Pancreas (tissue), 10 donors: ENCODE results near the gene ARMCX4. TPM values are rescaled to one million over a fixed set of nuclear protein-coding genes. Genes with fewer than 3 reads are reported as not detected.

ENCODE experiments used
- ATAC-seq, 4 donors: fragments of 200-7000 bp; cut with Tn5 transposase; one replicate each; pipeline versions ENCODE4 v1.8.0 to v1.9.1; 2020; ENCODE audit warnings: mild to moderate bottlenecking in 4 of 4, moderate library complexity in 4 of 4
- DNase-seq, 6 donors: peaks; one replicate each; pipeline ENCODE4 v3.0.0-alpha.2; 2020
- FAIRE-seq: peaks from 2 replicates; lab custom pipeline; 2012; peaks lifted over from hg19 to GRCh38; lab: Jason Lieb, UNC
- H3K27ac ChIP-seq, 4 donors: fragments of 200-600 bp; sonication (generic); 1 replicate in 3 of 4; 2 replicates in 1 of 4; pipeline versions ENCODE4 v1.5.0 to v1.8.0; 2020
- H3K27me3 ChIP-seq, 4 donors: fragments of 200-600 bp; one replicate each; pipeline ENCODE4 v1.8.0; 2021
- H3K36me3 ChIP-seq, 3 donors: fragments of 200-600 bp; sonication (generic) in 1 of 3; one replicate each; pipeline versions ENCODE4 v1.5.0 to v1.8.0; 2020 to 2021
- H3K4me1 ChIP-seq, 3 donors: fragments of 200-600 bp; one replicate each; pipeline ENCODE4 v1.8.0; 2021
- H3K4me3 ChIP-seq, 4 donors: fragments of 200-600 bp; sonication (generic) in 2 of 4; one replicate each; pipeline versions ENCODE4 v1.5.0 to v1.8.0; 2020 to 2021
- H3K9me3 ChIP-seq, 4 donors: fragments of 200-600 bp; one replicate each; pipeline ENCODE4 v1.8.0; 2021
- WGBS, 2 donors: extraction: QIAGEN DNeasy Blood & Tissue Kit; methylation state at CpG; one replicate each; pipeline ENCODE4 v1.1.7; 2013; 5-methylcytosine and 5-hydroxymethylcytosine counted together
- intact Hi-C, 3 donors: fragments of 100-400 bp; cut with DNase I; formaldehyde crosslinking; loops; one replicate each; pipeline versions ENCODE4 v1.11.1 to v1.14.2; 2022
- polyA plus RNA-seq, 2 donors: library from polyadenylated mRNA; stranded (reverse); fragments of 200-250 nt; gene quantifications; one replicate each; pipeline ENCODE4 v1.2.3, GENCODE V29; 2013
- total RNA-seq, 6 donors: library from RNA; stranded (reverse); fragmentation: NEBNext Ultra II Directional in 4 of 6; extraction: Animal tissue kit (Norgen Biotek cat#: 25700) in 4 of 6; gene quantifications; one replicate each; pipeline versions ENCODE4 v1.2.1 to v1.2.4, GENCODE V29; 2021 to 2023
- TF ChIP-seq, protein P1 (sequence below), 4 donors: fragments of 200-600 bp; sonication (generic) in 3 of 4; IDR thresholded peaks; one replicate each; pipeline versions ENCODE4 v1.5.0 to v1.8.0; 2021; ENCODE audit warnings: antibody characterized with exemption in 4 of 4
- donor health status: healthy with polysubstance abuse.
- donor health status: DM: no; HTN: no; CAD: no; lungs with moderate emphysema.
- donor health status: DM: no; HTN: no; CAD: no.
- donor health status: control.
- donor health status: control.
- donor health status: Bipolar disorder and iron deficiency.
- donor health status: DM: yes; HTN: yes; CAD: no.
- donor health status: DM: no; HTN: no; CAD: no.
- donor health status: DM: no; HTN: no; CAD: no.
- donor health status: DM: yes; HTN: yes; CAD: no.

The ARMCX4 gene
- total and polyA plus RNA-seq, 8 donors = 3.2 to 13.5 (median 7.4) TPM

DNA sequence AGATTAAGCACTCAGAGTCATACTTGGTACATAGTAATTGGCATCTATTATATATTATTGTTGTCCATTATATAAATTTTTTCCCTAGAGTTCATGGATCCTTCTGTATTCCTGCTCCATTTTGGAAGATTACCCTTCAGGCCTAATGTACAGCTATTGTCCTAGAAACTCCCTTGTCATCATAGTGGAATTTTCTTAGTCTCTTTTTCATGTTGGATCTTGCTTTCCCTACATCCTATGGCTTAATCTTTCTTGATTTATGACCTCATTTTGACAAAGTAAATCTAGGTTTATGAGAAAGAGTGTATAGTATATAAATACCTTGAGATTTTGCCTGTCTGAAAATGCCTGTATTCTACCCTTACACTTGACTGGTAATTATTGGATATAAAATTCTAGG, 22.1 kb downstream of the ARMCX4 start:
- Histone ChIP-seq H3K4me1 (no peaks in the 10 kb centered on the region), H3K27ac (no peak overlapping the region), H3K27me3 (no peaks in the 10 kb centered on the region), H3K9me3 (no peaks in the 10 kb centered on the region), H3K36me3 (no peaks in the 10 kb centered on the region), H3K4me3 (no peak overlapping the region)
- ATAC-seq (no peak), DNase-seq (no peak), FAIRE-seq (peak; percentile 37)
- TF ChIP-seq, protein P1, sequence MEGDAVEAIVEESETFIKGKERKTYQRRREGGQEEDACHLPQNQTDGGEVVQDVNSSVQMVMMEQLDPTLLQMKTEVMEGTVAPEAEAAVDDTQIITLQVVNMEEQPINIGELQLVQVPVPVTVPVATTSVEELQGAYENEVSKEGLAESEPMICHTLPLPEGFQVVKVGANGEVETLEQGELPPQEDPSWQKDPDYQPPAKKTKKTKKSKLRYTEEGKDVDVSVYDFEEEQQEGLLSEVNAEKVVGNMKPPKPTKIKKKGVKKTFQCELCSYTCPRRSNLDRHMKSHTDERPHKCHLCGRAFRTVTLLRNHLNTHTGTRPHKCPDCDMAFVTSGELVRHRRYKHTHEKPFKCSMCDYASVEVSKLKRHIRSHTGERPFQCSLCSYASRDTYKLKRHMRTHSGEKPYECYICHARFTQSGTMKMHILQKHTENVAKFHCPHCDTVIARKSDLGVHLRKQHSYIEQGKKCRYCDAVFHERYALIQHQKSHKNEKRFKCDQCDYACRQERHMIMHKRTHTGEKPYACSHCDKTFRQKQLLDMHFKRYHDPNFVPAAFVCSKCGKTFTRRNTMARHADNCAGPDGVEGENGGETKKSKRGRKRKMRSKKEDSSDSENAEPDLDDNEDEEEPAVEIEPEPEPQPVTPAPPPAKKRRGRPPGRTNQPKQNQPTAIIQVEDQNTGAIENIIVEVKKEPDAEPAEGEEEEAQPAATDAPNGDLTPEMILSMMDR (IDR thresholded peaks at IDR 0.05) = no peak
- intact Hi-C loops = no loop called here

DNA sequence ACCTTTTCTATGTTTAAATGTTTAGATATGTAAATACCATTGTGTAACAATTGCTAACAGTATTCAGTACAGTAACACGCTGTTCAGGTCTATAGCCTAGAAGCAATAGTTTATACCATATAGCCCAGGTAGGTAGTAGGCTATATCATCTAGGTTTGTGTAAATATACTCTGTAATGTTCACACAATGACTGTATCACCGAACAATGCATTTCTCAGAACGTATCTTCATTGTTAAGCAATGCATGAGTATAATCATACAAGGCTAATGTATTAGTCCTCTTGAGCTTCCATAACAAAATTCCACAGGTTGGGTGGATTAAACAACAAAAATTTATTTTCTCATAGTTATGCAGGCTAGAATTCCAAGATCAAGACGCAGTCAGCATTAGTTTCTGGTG, 22.7 kb downstream of the ARMCX4 start:
- Histone ChIP-seq H3K4me1 (no peaks in the 10 kb centered on the region), H3K4me3 (no peak overlapping the region), H3K27ac (no peak overlapping the region), H3K36me3 (no peaks in the 10 kb centered on the region), H3K9me3 (no peaks in the 10 kb centered on the region), H3K27me3 (no peaks in the 10 kb centered on the region)
- DNase-seq (no peak), FAIRE-seq (no peak), ATAC-seq (no peak)
- TF ChIP-seq, protein P1 (IDR thresholded peaks at IDR 0.05) = no peak
- intact Hi-C loops = no loop called here
- 73 to 94% methylated on average over 4 of the region's 4 CpGs for WGBS, 2 donors

DNA sequence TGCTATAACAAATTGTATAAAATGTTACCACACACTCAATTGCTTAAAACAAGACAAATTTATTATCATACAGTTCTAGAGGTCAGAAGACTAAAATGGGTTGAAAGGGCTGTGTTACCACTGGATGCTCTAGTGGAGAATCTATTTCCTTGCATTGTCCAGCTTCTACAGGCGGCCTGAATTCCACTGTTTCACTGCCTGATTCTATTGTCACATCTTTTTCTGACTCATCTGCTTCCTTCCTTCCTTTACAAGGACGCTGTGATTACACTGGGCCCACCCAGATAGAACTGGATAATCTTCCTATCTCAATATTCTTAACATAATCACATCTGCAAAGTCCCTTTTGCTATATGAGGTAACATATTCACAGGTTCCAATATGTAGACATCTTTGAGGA, 45.7 kb downstream of the ARMCX4 start:
- Histone ChIP-seq H3K4me1 (no peaks in the 10 kb centered on the region), H3K4me3 (no peak overlapping the region), H3K9me3 (no peaks in the 10 kb centered on the region), H3K27ac (no peak overlapping the region), H3K36me3 (no peaks in the 10 kb centered on the region), H3K27me3 (no peaks in the 10 kb centered on the region)
- TF ChIP-seq, protein P1 (IDR thresholded peaks at IDR 0.05) = no peak
- 48 to 84% methylated on average over 2 of the region's 2 CpGs for WGBS, 2 donors
- FAIRE-seq (no peak), DNase-seq (no peak), ATAC-seq (no peak)
- intact Hi-C loops = no loop called here

Other genes starting within 250 kb of the ARMCX4 start
- gene TAF7L, start 194.1 kb upstream of the ARMCX4 start, total RNA-seq = under 1 TPM in 1 of 6 donors, not detected in 5; 0.08 TPM
- gene TAF7L, start 194.1 kb upstream of the ARMCX4 start, polyA plus RNA-seq = under 1 TPM in 1 of 2 donors, not detected in 1; 0.05 TPM
- 1 to 10 TPM; 2.7 to 6.5 (median 5.7) TPM for gene TIMM8A, start 136.7 kb upstream of the ARMCX4 start, total RNA-seq
- 1 to 10 TPM; 2.0 to 3.2 TPM for gene TIMM8A, start 136.7 kb upstream of the ARMCX4 start, polyA plus RNA-seq
- 1 to 10 TPM in 3 of 6 donors, under 1 TPM in 3; 0.43 to 5.6 (median 0.97) TPM for gene BTK, start 99.3 kb upstream of the ARMCX4 start, total RNA-seq
- 1 to 10 TPM in 1 of 2 donors, under 1 TPM in 1; 0.53 to 1.7 TPM for gene BTK, start 99.3 kb upstream of the ARMCX4 start, polyA plus RNA-seq
- gene RPL36A, start 94.4 kb upstream of the ARMCX4 start, total RNA-seq = 100 to 1,000 TPM in 4 of 6 donors, 10 to 100 TPM in 2; 78.4 to 258 (median 115) TPM
- gene RPL36A, start 94.4 kb upstream of the ARMCX4 start, polyA plus RNA-seq = 1,000 to 10,000 TPM; 1,169 to 1,515 TPM
- 10 to 100 TPM in 1 of 6 donors, 1 to 10 TPM in 5; 5.1 to 12.8 (median 7.3) TPM for gene GLA, start 77.5 kb upstream of the ARMCX4 start, total RNA-seq
- 10 to 100 TPM; 11.2 to 20.5 TPM for gene GLA, start 77.5 kb upstream of the ARMCX4 start, polyA plus RNA-seq
- 10 to 100 TPM; 15.0 to 32.8 (median 23.3) TPM for gene HNRNPH2, start 77.2 kb upstream of the ARMCX4 start, total RNA-seq
- gene HNRNPH2, start 77.2 kb upstream of the ARMCX4 start, polyA plus RNA-seq = 10 to 100 TPM; 16.2 to 42.5 TPM
- gene ARMCX1, start 65.1 kb downstream of the ARMCX4 start, total RNA-seq = 10 to 100 TPM in 2 of 6 donors, 1 to 10 TPM in 4; 5.2 to 14.2 (median 9.7) TPM
- gene ARMCX1, start 65.1 kb downstream of the ARMCX4 start, polyA plus RNA-seq = 10 to 100 TPM in 1 of 2 donors, 1 to 10 TPM in 1; 9.0 to 16.8 TPM
- 10 to 100 TPM; 20.9 to 33.0 (median 26.0) TPM for gene ARMCX6, start 132.5 kb downstream of the ARMCX4 start, total RNA-seq
- 10 to 100 TPM; 15.7 to 34.5 TPM for gene ARMCX6, start 132.5 kb downstream of the ARMCX4 start, polyA plus RNA-seq
- gene ARMCX3, start 137.7 kb downstream of the ARMCX4 start, total RNA-seq = 10 to 100 TPM; 35.9 to 49.9 (median 42.3) TPM
- 10 to 100 TPM; 37.4 to 48.7 TPM for gene ARMCX3, start 137.7 kb downstream of the ARMCX4 start, polyA plus RNA-seq
- gene ARMCX2, start 174.4 kb downstream of the ARMCX4 start, total RNA-seq = 10 to 100 TPM; 10.6 to 30.0 (median 16.3) TPM
- gene ARMCX2, start 174.4 kb downstream of the ARMCX4 start, polyA plus RNA-seq = 10 to 100 TPM; 12.8 to 34.5 TPM